Amniotic stem cell (primary cell): ENCODE results near the gene EEFSEC.

ENCODE experiments used
- DNase-seq: peaks from one replicate; lab custom pipeline; 2025; lab: John Stamatoyannopoulos, UW

EEFSEC gene

GRCh38 chr3:128271536-128272332 lies 118.5 kb downstream of the EEFSEC start:
- no peak for DNase-seq

DNA sequence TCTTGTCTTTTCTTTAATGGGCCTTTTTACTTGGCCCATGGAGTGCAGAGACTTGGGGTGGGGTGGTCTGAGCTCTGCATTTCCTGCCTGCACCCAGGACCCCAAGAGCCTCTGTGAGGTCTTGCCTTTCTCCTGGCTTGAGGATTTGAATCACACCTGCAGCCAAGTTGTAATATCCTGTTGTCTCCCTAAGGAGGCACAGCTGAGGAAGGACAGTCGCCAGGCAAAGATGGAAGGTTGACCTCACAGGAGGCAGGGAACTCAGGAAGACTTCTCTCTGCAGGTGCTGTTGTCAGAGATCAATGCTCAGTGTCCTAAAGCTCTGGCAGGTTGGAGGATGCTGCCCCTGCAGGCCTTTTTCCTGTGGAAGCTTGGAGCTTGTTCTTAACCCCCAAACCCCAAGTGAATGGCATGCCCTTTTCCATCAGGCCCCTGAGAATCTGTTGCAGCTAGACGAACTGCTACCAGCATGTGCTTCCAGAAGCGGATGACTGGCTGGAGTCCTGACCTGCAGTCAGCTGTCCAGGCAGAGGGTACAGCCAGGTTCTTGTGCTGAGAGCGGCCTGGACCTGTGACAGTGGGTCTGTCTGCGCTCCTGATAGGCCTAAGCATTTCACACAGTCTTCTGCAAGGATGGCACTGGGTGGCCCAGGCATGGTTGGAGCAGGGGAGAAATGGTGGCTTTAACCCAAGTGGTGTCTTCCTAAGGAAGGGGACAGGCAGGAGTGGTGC lies 120.0 kb downstream of the EEFSEC start:
- DNase-seq: no peak

- DNase-seq: no peak
Measured at GRCh38 chr3:128273841-128274573, 120.7 kb downstream of the EEFSEC start.

DNA sequence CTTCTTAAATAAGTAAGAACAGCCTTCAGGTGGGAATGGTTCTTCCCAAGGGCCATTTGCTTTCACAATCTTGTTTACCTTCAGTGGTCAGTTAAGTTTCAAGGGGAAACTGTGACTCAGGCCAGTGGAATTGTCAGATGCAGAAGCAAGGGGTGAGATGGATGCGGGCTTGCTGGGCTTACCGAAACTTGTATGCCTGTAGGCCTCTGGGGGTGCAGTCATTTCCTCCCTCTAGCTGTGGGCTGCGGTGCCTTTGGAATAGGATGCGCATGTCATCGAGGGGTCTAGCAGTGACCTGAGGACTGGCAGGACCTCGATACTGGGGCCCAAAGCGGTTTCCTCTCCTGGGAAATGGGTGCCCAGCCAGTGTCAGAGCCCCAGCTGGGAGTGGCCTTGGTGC lies 121.6 kb downstream of the EEFSEC start:
- DNase-seq: peak; percentile 82

- DNase-seq: no peak
Measured at GRCh38 chr3:128275316-128276145, 122.2 kb downstream of the EEFSEC start.

- DNase-seq: no peak
Measured at GRCh38 chr3:128276146-128276435, 122.8 kb downstream of the EEFSEC start.

GRCh38 chr3:128276577-128277183 lies 123.4 kb downstream of the EEFSEC start:
- no peak for DNase-seq

- no peak for DNase-seq
Measured at GRCh38 chr3:128277378-128278069, 124.2 kb downstream of the EEFSEC start.

GRCh38 chr3:128278130-128278529 lies 124.8 kb downstream of the EEFSEC start:
- DNase-seq: no peak

GRCh38 chr3:128278761-128279600 lies 125.7 kb downstream of the EEFSEC start:
- peak; percentile 67 for DNase-seq

- no peak for DNase-seq
Measured at GRCh38 chr3:128279601-128279880, 126.3 kb downstream of the EEFSEC start.

DNA sequence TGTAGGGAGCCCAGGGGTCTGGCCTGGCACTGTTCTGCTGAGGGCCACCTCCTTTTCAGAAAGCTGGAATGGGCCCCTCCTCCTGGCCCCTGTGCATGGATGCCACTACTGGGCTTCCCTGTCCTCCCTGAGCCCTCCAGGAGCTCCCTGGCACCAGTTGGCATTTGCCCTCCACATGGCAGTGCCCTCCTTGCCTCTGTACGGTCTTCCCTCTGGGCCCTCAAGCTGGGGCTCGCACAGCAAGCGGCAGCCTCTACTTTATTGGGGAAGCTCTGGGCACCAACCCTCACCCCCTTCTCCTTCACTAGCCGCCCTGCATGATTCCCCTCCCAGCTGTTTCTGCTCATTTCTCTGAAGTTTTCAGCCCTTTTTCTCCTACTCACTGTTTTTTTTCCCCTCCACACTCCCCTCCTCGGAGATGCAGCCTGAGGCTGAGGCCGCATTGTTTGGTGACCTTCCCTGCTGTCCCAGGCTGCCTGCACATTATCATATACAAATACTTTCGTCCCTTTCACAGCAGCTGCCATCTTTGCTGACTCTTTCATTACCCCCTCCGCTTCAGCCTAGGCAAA lies 127.3 kb downstream of the EEFSEC start:
- no peak for DNase-seq

DNA sequence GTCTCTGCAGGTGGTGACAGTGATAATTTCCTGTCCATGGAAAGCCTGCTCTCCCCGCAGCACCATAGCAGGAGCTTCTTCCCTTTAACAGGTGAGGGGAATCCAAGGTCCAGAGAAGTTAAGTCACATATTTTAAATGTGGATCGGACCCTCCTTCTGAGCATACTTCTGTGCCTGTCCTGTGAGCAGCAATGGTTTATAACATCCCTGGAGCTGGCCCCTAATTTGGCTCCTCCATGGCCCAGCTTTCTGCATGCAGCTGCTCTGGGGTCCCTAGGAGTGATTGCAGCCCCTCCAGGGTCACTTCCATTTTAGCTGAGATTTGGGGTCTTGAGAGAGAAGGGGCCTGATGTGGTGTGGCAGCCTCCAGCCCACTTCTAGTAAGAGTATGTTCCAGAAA lies 127.8 kb downstream of the EEFSEC start:
- DNase-seq: no peak

- no peak for DNase-seq
Measured at GRCh38 chr3:128281461-128282367, 128.4 kb downstream of the EEFSEC start.

DNA sequence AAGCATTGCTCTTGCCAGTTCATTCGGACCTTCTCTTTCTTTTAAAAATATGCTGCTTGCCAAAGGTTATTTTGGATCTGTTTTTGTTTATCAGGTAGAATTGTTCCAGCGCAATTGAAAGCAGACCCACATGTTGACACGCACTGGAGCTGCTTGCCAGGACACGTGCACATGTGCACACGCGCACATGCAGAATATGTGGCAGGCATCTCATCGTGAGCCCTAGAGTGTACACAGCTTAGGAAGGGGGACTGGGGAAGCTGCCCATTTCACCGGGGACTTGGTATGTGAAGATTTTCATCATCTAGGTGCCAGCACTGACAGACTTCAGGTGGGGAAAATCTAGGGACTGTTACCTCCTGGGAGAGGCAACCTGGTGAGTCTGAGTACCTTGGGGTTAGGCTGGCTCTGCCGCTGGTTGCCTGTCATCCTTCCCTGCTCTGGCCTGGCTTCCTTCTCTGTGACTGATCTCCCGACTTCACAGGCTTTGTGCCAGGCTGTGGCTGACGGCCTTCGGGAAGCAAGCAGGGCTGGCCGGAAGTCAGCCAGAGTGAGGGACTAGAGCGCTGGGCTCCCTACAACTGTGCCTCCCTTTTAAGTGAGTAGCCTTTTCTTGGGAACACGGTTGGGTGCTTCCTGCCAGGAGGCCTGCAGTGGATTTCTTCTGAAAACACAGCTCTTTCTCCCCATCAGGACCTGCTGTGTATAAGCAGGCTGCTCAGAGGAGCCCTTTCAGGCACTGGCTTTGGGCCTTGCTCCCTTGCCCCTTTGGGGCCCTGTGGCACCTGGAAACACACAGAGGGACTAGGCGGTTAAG lies 129.3 kb downstream of the EEFSEC start:
- DNase-seq: no peak

GRCh38 chr3:128283421-128283820 lies 130.1 kb downstream of the EEFSEC start:
- no peak for DNase-seq

DNA sequence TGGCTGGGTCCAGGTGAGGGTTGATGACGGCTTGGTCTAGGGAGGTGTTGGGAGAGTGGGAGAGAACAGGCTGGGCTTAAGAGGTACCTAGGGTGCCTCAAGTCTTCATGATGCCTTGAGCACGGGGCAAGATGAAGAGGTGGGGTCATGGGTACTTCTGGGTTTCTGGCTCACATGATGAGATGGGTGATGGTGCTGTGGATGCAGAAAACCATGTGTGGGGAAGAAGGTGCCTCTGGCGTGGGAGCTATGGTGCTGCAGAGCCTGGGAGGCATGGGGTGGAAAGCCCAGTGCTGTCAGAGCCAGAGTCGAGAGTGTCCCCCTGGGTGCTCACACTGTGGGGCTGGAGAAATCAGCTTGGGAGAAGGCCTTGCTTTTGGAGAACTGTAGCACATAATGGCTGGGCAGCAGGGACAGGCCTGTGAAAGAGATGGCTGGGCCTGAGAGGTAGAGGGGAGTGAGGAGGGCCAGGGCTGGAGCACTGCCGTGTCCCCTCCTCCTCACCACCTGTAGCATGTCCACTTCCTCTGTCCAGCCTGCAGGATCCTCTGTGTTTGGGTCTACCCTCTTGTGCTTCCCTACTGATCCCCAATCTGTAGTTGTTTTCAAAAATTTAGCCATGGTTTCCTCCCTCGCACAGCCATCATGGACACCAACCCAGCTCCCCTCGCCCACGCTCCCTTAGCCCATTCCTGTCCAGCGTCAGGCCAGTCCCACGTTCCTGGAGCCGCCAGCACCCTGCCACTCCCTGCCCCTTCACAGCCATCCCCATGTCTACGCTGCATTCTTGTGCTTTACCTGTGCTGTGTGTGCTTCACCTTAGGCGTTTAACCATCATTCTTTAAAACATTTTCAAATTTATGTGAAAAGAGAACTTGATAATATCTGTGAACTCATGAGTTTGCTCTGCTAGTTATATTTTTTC lies 132.0 kb downstream of the EEFSEC start:
- DNase-seq: no peak
